Measurements from ENCODE around the gene GEMIN5. TPM values are rescaled to one million over a fixed set of nuclear protein-coding genes. Genes with fewer than 3 reads are reported as not detected.
"Not testable (repeated sequence)": the region's sequence is repeated elsewhere in the genome, so short reads cannot be mapped to it uniquely, and the experiment has no call there.

Gene GEMIN5
- polyA plus RNA-seq, 2 of the 4 experiments (the other 2 are of a cell fraction), result 20.2 to 22.6 TPM

GRCh38 chr5:154916874-154917273, 21.1 kb downstream of the GEMIN5 start:
- POLR2A ChIA-PET, result no interaction called here
- no peaks in the 10 kb centered on the region for H3K4me1 ChIP-seq
- TF ChIP-seq ZFP36 (IDR thresholded peaks at IDR 0.05; ENCODE audit: borderline replicate concordance, partially characterized antibody), result no peak
- TF ChIP-seq, protein P1, sequence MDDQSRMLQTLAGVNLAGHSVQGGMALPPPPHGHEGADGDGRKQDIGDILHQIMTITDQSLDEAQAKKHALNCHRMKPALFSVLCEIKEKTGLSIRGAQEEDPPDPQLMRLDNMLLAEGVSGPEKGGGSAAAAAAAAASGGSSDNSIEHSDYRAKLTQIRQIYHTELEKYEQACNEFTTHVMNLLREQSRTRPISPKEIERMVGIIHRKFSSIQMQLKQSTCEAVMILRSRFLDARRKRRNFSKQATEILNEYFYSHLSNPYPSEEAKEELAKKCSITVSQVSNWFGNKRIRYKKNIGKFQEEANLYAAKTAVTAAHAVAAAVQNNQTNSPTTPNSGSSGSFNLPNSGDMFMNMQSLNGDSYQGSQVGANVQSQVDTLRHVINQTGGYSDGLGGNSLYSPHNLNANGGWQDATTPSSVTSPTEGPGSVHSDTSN (IDR thresholded peaks at IDR 0.05), result no peak
- TF ChIP-seq NR3C1 (IDR thresholded peaks at IDR 0.05), result no peak
- no peak for TF ChIP-seq RAD21 (conservative IDR thresholded peaks at IDR 0.05 in 1 of 2, IDR thresholded peaks at IDR 0.05 in 1 of 2)
- TF ChIP-seq, protein P2, sequence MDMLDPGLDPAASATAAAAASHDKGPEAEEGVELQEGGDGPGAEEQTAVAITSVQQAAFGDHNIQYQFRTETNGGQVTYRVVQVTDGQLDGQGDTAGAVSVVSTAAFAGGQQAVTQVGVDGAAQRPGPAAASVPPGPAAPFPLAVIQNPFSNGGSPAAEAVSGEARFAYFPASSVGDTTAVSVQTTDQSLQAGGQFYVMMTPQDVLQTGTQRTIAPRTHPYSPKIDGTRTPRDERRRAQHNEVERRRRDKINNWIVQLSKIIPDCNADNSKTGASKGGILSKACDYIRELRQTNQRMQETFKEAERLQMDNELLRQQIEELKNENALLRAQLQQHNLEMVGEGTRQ (IDR thresholded peaks at IDR 0.05), result no peak
- no peak for TF ChIP-seq SREBF2 (IDR thresholded peaks at IDR 0.05)
- TF ChIP-seq EHF (CRISPR knock-in tag; IDR thresholded peaks at IDR 0.05), result no peak
- no peak for TF ChIP-seq HOXB13 (CRISPR knock-in tag; IDR thresholded peaks at IDR 0.05; ENCODE audit: low read depth)
- TF ChIP-seq POLR2A (IDR thresholded peaks at IDR 0.05; ENCODE audit: low read length), result no peak
- no peak for TF ChIP-seq MAZ (IDR thresholded peaks at IDR 0.05; ENCODE audit: borderline replicate concordance, low read depth, low read length)
- no peak for TF ChIP-seq BCL3 (IDR thresholded peaks at IDR 0.05)
- TF ChIP-seq TFCP2L1 (CRISPR knock-in tag; IDR thresholded peaks at IDR 0.05), result no peak
- no peak for TF ChIP-seq ZNF302 (CRISPR knock-in tag; IDR thresholded peaks at IDR 0.05)
- WGBS (ENCODE audit: missing lambda C conversion rate), result 80% methylated on average over 3 of the region's 3 CpGs
- CTCF ChIA-PET, result interaction anchor here (0.6 to 2.1 kb wide), 4 partner anchors 10 to 1798 kb away, joined by 3 to 7 read pairs (median 4); no protein-coding TSS in a partner anchor
- H3K9me3 ChIP-seq, result no peaks in the 10 kb centered on the region
- no peak for ATAC-seq
- no peak overlapping the region for H3K27ac ChIP-seq
- H3K4me2 ChIP-seq, result no peak overlapping the region
- DNase-seq (ENCODE audit: low read depth in 1 of 2, low spot score in 1 of 2), result no peak
- no peak overlapping the region for H3K4me3 ChIP-seq
- FAIRE-seq, result no peak

GRCh38 chr5:154905601-154906000, 32.4 kb downstream of the GEMIN5 start:
- H3K4me1 ChIP-seq; POLR2A ChIA-PET; ATAC-seq; DNase-seq (ENCODE audit: low read depth in 1 of 2, low spot score in 1 of 2); H3K9me3 ChIP-seq; H3K4me3 ChIP-seq; H3K4me2 ChIP-seq; FAIRE-seq; H3K27ac ChIP-seq: not testable (repeated sequence)
- CTCF ChIA-PET, result interaction anchor here (0.6 to 1.6 kb wide), 3 partner anchors 9 to 352 kb away, joined by 3 to 5 read pairs (median 3); no protein-coding TSS in a partner anchor
- WGBS (ENCODE audit: missing lambda C conversion rate), result 94% methylated on average over 7 of the region's 7 CpGs

DNA sequence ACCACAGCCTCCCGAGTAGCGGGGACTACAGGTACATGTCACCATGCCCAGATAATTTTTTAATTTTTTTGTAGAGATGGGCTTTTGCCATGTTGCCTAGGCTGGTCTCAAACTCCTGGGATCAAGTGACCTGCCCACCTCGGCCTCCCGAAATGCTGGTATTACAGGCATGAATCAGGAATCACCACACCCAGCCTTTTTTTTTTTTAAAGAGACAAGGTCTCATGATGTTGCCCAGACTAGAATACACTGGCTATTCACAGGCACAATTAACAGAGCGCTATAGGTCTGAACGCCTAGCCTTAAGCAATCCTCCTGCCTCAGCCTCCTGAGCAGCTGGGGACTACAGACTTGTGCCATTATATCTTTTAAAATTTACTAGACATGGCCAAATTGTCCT, 36.1 kb downstream of the GEMIN5 start:
- CTCF ChIA-PET, result interaction anchor here (0.9 kb wide), 1 partner anchor 12 kb away, joined by 3 read pairs; no protein-coding TSS in a partner anchor
- Histone ChIP-seq H3K9me3 (no peaks in the 10 kb centered on the region), H3K27ac (no peak overlapping the region), H3K4me1 (no peaks in the 10 kb centered on the region), H3K4me3 (no peak overlapping the region), H3K4me2 (no peak overlapping the region)
- ATAC-seq (no peak), DNase-seq (ENCODE audit: low read depth in 1 of 2, low spot score in 1 of 2) (no peak), FAIRE-seq (no peak)
- WGBS (ENCODE audit: missing lambda C conversion rate), result 90% methylated on average over 6 of the region's 6 CpGs
- TF ChIP-seq POLR2AphosphoS2 (conservative IDR thresholded peaks at IDR 0.05; ENCODE audit: low read length), result no peak
- TF ChIP-seq RCOR1 (IDR thresholded peaks at IDR 0.05; ENCODE audit: low read depth, low read length), result no peak
- no peak for TF ChIP-seq FOSL2 (IDR thresholded peaks at IDR 0.05)
- no peak for TF ChIP-seq FOSL2 (CRISPR knock-in tag; IDR thresholded peaks at IDR 0.05)
- TF ChIP-seq JUN (IDR thresholded peaks at IDR 0.05), result no peak
- no peak for TF ChIP-seq ZSCAN20 (CRISPR knock-in tag; IDR thresholded peaks at IDR 0.05)
- TF ChIP-seq MAFK (IDR thresholded peaks at IDR 0.05; ENCODE audit: partially characterized antibody), result no peak
- no peak for TF ChIP-seq CEBPB (IDR thresholded peaks at IDR 0.05)
- TF ChIP-seq, protein P3, sequence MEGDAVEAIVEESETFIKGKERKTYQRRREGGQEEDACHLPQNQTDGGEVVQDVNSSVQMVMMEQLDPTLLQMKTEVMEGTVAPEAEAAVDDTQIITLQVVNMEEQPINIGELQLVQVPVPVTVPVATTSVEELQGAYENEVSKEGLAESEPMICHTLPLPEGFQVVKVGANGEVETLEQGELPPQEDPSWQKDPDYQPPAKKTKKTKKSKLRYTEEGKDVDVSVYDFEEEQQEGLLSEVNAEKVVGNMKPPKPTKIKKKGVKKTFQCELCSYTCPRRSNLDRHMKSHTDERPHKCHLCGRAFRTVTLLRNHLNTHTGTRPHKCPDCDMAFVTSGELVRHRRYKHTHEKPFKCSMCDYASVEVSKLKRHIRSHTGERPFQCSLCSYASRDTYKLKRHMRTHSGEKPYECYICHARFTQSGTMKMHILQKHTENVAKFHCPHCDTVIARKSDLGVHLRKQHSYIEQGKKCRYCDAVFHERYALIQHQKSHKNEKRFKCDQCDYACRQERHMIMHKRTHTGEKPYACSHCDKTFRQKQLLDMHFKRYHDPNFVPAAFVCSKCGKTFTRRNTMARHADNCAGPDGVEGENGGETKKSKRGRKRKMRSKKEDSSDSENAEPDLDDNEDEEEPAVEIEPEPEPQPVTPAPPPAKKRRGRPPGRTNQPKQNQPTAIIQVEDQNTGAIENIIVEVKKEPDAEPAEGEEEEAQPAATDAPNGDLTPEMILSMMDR (IDR thresholded peaks at IDR 0.05), result no peak
- no peak for TF ChIP-seq NFE2L2 (conservative IDR thresholded peaks at IDR 0.05; ENCODE audit: low read length)
- TF ChIP-seq, protein P2 (IDR thresholded peaks at IDR 0.05), result no peak
- no peak for TF ChIP-seq HDAC2 (IDR thresholded peaks at IDR 0.05)
- TF ChIP-seq, protein P4, sequence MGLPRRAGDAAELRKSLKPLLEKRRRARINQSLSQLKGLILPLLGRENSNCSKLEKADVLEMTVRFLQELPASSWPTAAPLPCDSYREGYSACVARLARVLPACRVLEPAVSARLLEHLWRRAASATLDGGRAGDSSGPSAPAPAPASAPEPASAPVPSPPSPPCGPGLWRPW (IDR thresholded peaks at IDR 0.05), result no peak
- no peak for TF ChIP-seq ZFP36 (IDR thresholded peaks at IDR 0.05; ENCODE audit: borderline replicate concordance, partially characterized antibody)
- TF ChIP-seq, protein P5, sequence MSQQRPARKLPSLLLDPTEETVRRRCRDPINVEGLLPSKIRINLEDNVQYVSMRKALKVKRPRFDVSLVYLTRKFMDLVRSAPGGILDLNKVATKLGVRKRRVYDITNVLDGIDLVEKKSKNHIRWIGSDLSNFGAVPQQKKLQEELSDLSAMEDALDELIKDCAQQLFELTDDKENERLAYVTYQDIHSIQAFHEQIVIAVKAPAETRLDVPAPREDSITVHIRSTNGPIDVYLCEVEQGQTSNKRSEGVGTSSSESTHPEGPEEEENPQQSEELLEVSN (IDR thresholded peaks at IDR 0.05; ENCODE audit: borderline replicate concordance, low read depth), result no peak
- TF ChIP-seq BCL3 (IDR thresholded peaks at IDR 0.05), result no peak
- TF ChIP-seq GATA3 (IDR thresholded peaks at IDR 0.05; ENCODE audit: borderline replicate concordance), result no peak
- TF ChIP-seq NPAS2 (CRISPR knock-in tag; IDR thresholded peaks at IDR 0.05; ENCODE audit: borderline replicate concordance), result no peak
- POLR2A ChIA-PET, result no interaction called here
